Measurements from ENCODE around the gene MBOAT2. TPM values are rescaled to one million over a fixed set of nuclear protein-coding genes. Genes with fewer than 3 reads are reported as not detected.

The MBOAT2 gene
- polyA plus RNA-seq, 3 donors from 2014 or later = 1.6 to 2.2 TPM; not detected in 1

DNA sequence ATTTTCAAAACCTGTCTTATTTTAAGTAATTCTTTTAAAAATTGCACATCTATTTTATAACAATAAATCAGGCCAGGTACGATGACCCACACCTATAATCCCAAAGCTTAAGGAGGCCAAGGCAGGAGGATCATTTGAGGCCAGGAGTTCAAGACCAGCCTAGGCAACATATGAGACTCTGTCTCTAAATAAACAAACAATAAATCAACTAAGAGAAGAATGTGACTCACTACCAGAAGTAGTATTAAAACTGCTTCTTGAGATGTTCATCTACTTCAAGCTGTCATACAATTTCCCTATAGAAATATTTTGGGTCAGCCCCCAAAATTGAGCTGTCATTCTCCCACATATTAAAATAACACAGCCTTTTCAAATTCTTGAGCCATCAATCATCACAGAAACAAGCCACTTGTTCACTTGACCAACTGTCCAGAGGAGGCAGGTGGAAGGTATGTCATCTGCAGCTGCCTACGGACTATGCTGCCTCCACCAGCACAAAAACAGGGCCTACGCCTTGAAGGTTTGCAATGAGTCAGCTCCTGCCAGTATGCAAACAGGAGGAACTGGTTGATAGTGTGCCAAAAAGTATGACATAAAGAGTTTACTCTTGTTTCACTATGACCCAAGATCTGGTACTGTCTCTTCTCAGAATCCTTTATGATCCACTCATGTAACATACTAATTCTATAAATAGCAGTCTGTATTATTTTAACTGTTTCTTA is 199.7 kb downstream of the MBOAT2 start:
- Mint-ChIP-seq H3K27me3 (ENCODE audit: low read depth in 3 of 3) (no peaks in the 10 kb centered on the region), H3K4me3 (no peak overlapping the region), H3K27ac (no peak overlapping the region), H3K36me3 (peaks cover 48 to 72% (median 48%) of the 10 kb centered on the region in 3 donors), H3K4me1 (no peaks in the 10 kb centered on the region), H3K9me3 (no peaks in the 10 kb centered on the region)
- DNase-seq = no peak

DNA sequence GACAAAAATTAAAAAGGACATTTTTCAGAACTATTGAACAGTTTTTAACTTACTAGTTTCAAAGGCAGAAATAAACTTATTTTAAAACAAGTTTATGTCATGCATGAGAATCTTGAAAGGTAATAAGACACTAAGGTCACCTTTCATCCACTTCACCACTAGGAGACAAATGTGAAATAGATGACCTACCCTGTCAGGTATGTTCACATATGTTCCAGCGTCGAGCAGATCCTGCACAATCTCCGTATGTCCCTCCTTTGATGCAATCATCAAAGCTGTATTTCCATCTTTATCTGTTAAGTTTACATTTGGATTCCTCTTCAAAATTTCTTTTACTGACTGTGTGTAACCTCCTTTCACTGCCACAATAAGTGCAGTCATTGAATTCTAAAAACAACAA is 200.7 kb downstream of the MBOAT2 start:
- H3K4me1 Mint-ChIP-seq = no peaks in the 10 kb centered on the region
- no peak overlapping the region for H3K4me3 Mint-ChIP-seq
- H3K36me3 Mint-ChIP-seq = peaks cover 40 to 66% (median 41%) of the 10 kb centered on the region in 3 donors
- no peak for DNase-seq
- H3K9me3 Mint-ChIP-seq = no peaks in the 10 kb centered on the region
- no peaks in the 10 kb centered on the region for H3K27me3 Mint-ChIP-seq (ENCODE audit: low read depth in 3 of 3)
- peak overlapping the region in 1 of 6 donors; percentile 13 for H3K27ac Mint-ChIP-seq

Other genes with a start within 250 kb of the MBOAT2 start
- gene KIDINS220, start 166.1 kb downstream of the MBOAT2 start, polyA plus RNA-seq = 10 to 100 TPM; 12.2 to 37.5 (median 21.2) TPM
- under 1 TPM in 2 of 3 donors, not detected in 1; 0.04 to 0.06 TPM for gene ASAP2, start 203.1 kb upstream of the MBOAT2 start, polyA plus RNA-seq

Measured in immature natural killer cell (primary cell).